ENCODE results near the gene EIF5B.

EIF5B gene

GRCh38 chr2:99399795-99400194, 62.6 kb downstream of the EIF5B start:
- Histone ChIP-seq H3K4me2 (ENCODE audit: low read length) (no peak overlapping the region), H3F3A (ENCODE audit: insufficient read depth, low read length) (no peaks in the 10 kb centered on the region), H3K4me3 (ENCODE audit: low read depth, low read length, poor library complexity, severe bottlenecking) (no peak overlapping the region), H2AFZ (ENCODE audit: low read length) (no peak overlapping the region), H3K4me1 (ENCODE audit: insufficient read depth, low read length, severe bottlenecking) (no peaks in the 10 kb centered on the region), H3K36me3 (ENCODE audit: insufficient read depth, low read length) (peaks cover 98% of the 10 kb centered on the region), H4K20me1 (ENCODE audit: insufficient read depth, low read length) (no peaks in the 10 kb centered on the region), H3K27me3 (ENCODE audit: insufficient read depth, low read length) (no peaks in the 10 kb centered on the region), H3K9me3 (ENCODE audit: low read length) (no peaks in the 10 kb centered on the region), H3K79me2 (ENCODE audit: insufficient read depth, low read length) (no peaks in the 10 kb centered on the region), H3K9me2 (ENCODE audit: low read depth, low read length) (no peaks in the 10 kb centered on the region), H3K9ac (ENCODE audit: low read length) (no peak overlapping the region), H3K27ac (ENCODE audit: low read depth, low read length, poor library complexity, severe bottlenecking) (no peak overlapping the region)
- TF ChIP-seq CTCF (IDR thresholded peaks at IDR 0.05; ENCODE audit: low read length) (no peak), EZH2 (IDR thresholded peaks at IDR 0.05; ENCODE audit: borderline replicate concordance, low read length) (no peak)

- Histone ChIP-seq H3K4me1 (ENCODE audit: insufficient read depth, low read length, severe bottlenecking) (no peaks in the 10 kb centered on the region), H3F3A (ENCODE audit: insufficient read depth, low read length) (no peaks in the 10 kb centered on the region), H3K27ac (ENCODE audit: low read depth, low read length, poor library complexity, severe bottlenecking) (no peak overlapping the region), H3K79me2 (ENCODE audit: insufficient read depth, low read length) (no peaks in the 10 kb centered on the region), H3K9ac (ENCODE audit: low read length) (no peak overlapping the region), H2AFZ (ENCODE audit: low read length) (no peak overlapping the region), H4K20me1 (ENCODE audit: insufficient read depth, low read length) (no peaks in the 10 kb centered on the region), H3K4me2 (ENCODE audit: low read length) (no peak overlapping the region), H3K9me2 (ENCODE audit: low read depth, low read length) (no peaks in the 10 kb centered on the region), H3K4me3 (ENCODE audit: low read depth, low read length, poor library complexity, severe bottlenecking) (no peak overlapping the region), H3K36me3 (ENCODE audit: insufficient read depth, low read length) (peaks cover 97% of the 10 kb centered on the region), H3K27me3 (ENCODE audit: insufficient read depth, low read length) (no peaks in the 10 kb centered on the region), H3K9me3 (ENCODE audit: low read length) (no peaks in the 10 kb centered on the region)
- TF ChIP-seq CTCF (IDR thresholded peaks at IDR 0.05; ENCODE audit: low read length) (no peak), EZH2 (IDR thresholded peaks at IDR 0.05; ENCODE audit: borderline replicate concordance, low read length) (no peak)
Measured at GRCh38 chr2:99401841-99402240, 64.7 kb downstream of the EIF5B start.

GRCh38 chr2:99403084-99403483, 65.9 kb downstream of the EIF5B start:
- Histone ChIP-seq H3K79me2 (ENCODE audit: insufficient read depth, low read length) (no peaks in the 10 kb centered on the region), H3K4me2 (ENCODE audit: low read length) (no peak overlapping the region), H2AFZ (ENCODE audit: low read length) (no peak overlapping the region), H3K27ac (ENCODE audit: low read depth, low read length, poor library complexity, severe bottlenecking) (no peak overlapping the region), H3K9me2 (ENCODE audit: low read depth, low read length) (no peaks in the 10 kb centered on the region), H3K9me3 (ENCODE audit: low read length) (no peaks in the 10 kb centered on the region), H3K36me3 (ENCODE audit: insufficient read depth, low read length) (peaks cover 94% of the 10 kb centered on the region), H3K4me3 (ENCODE audit: low read depth, low read length, poor library complexity, severe bottlenecking) (no peak overlapping the region), H4K20me1 (ENCODE audit: insufficient read depth, low read length) (no peaks in the 10 kb centered on the region), H3K4me1 (ENCODE audit: insufficient read depth, low read length, severe bottlenecking) (no peaks in the 10 kb centered on the region), H3K9ac (ENCODE audit: low read length) (no peak overlapping the region), H3K27me3 (ENCODE audit: insufficient read depth, low read length) (no peaks in the 10 kb centered on the region), H3F3A (ENCODE audit: insufficient read depth, low read length) (no peaks in the 10 kb centered on the region)
- TF ChIP-seq CTCF (IDR thresholded peaks at IDR 0.05; ENCODE audit: low read length): no peak
- no peak for TF ChIP-seq EZH2 (IDR thresholded peaks at IDR 0.05; ENCODE audit: borderline replicate concordance, low read length)
